Activated CD8-positive, alpha-beta memory T cell treated with anti-CD3 and anti-CD28 coated beads, Interleukin-2, amount 50 U/mL, for 1 hour (primary cell): ENCODE results near the gene GIMAP8.

ENCODE experiments used
- DNase-seq: peaks from one replicate; pipeline ENCODE4 v3.0.0-alpha.2; 2020; ENCODE audit errors: extremely low read depth

GIMAP8 gene

GRCh38 chr7:150411606-150412005 lies 38.8 kb upstream of the GIMAP8 start:
- no peak for DNase-seq

- no peak for DNase-seq
These were observed 38.4 kb upstream of the GIMAP8 start for GRCh38 chr7:150412016-150412415.

GRCh38 chr7:150412518-150413488 lies 37.6 kb upstream of the GIMAP8 start:
- DNase-seq: no peak

- no peak for DNase-seq
These were observed 36.8 kb upstream of the GIMAP8 start for GRCh38 chr7:150413640-150414081.

- no peak for DNase-seq
These were observed 35.0 kb upstream of the GIMAP8 start for GRCh38 chr7:150415161-150416153.

GRCh38 chr7:150417239-150417638 lies 33.2 kb upstream of the GIMAP8 start:
- no peak for DNase-seq

GRCh38 chr7:150417863-150418262 lies 32.6 kb upstream of the GIMAP8 start:
- DNase-seq: no peak

GRCh38 chr7:150420242-150420641 lies 30.2 kb upstream of the GIMAP8 start:
- DNase-seq: no peak

- DNase-seq: peak; percentile 56
These were observed 29.3 kb upstream of the GIMAP8 start for GRCh38 chr7:150420987-150421674.

- DNase-seq: no peak
These were observed 28.6 kb upstream of the GIMAP8 start for GRCh38 chr7:150421831-150422230.

GRCh38 chr7:150425670-150426069 lies 24.8 kb upstream of the GIMAP8 start:
- no peak for DNase-seq

GRCh38 chr7:150428671-150429451 lies 21.6 kb upstream of the GIMAP8 start:
- no peak for DNase-seq

- DNase-seq: no peak
These were observed 20.7 kb upstream of the GIMAP8 start for GRCh38 chr7:150429699-150430098.

GRCh38 chr7:150430465-150431085 lies 19.9 kb upstream of the GIMAP8 start:
- no peak for DNase-seq

GRCh38 chr7:150431839-150432658 lies 18.4 kb upstream of the GIMAP8 start:
- DNase-seq: no peak

- DNase-seq: no peak
These were observed 17.2 kb upstream of the GIMAP8 start for GRCh38 chr7:150432915-150433892.

GRCh38 chr7:150434240-150434639 lies 16.2 kb upstream of the GIMAP8 start:
- DNase-seq: no peak

- no peak for DNase-seq
These were observed 15.4 kb upstream of the GIMAP8 start for GRCh38 chr7:150435047-150435389.
